ENCODE data around the gene MRPS33. TPM values are rescaled to one million over a fixed set of nuclear protein-coding genes. Genes with fewer than 3 reads are reported as not detected.
A peak's percentile ranks its signal among the peaks of the same experiment; 100 is the strongest.

MRPS33 gene
- 32.2 TPM for total RNA-seq (ENCODE audit: unreplicated experiment)
- long read RNA-seq, full-length matches to known transcripts: 25 of 25 reads
- long read RNA-seq, partial matches to known transcripts: 0 of 25 reads
- long read RNA-seq, other reads (novel, unspliced or antisense): 0 of 25 reads

DNA sequence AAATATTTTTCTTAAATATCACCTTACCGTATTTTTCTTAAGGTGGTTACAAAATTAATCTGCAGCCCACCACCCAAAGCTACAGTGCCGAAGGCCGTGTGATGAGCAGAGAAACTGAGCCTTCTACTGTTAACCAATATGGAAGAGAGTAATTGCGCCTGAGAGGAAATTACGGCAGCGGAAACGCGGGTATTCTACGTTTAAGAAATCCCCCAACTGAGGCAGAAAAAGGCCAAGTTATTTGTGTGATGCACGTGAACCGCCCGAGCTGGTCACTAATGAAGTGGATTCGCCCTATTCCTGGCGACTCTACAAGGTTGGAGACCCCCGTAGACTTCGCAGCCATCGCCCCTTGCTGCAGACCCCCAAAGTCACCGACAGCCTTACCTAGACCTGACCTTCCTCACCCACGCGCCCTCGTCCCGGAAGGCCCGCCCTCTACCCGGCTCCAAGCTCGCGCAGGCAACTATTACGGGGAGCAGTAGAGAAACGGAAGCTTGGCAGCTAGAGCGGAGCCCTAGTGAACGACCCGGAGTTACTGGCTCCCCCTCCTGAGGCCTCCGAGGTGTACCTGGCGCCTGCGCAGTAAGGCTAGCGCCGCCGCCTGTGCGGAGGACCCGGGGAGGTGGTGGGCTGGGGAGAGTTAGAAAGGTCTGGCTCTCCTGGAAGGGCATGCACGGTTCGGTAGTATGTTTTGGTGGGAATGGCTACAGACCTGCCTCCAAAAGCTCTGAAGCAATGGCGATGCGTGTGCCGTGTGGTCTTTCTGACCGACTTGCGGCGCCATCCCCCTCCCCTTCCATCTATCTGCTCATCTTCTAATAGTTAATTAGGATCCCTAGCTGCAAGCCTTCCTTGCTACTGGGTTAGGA is at the start of gene MRPS33:
Gene MRPS33, minus strand, starts transcription at position 429 of the 872 bp plus-strand sequence. CDS start 4,319 bp downstream, outside the sequence.
- Mint-ChIP-seq H3K9me3 (ENCODE audit: unreplicated experiment) (no peaks in the 10 kb centered on the region), H3K4me3 (ENCODE audit: unreplicated experiment) (peak within 1 kb of the TSS; percentile 96), H3K27me3 (ENCODE audit: unreplicated experiment) (peaks cover 6% of the 10 kb centered on the region), H3K36me3 (ENCODE audit: low read depth, unreplicated experiment) (no peaks in the 10 kb centered on the region), H3K27ac (ENCODE audit: unreplicated experiment) (peak within 1 kb of the TSS; percentile 97), H3K4me1 (ENCODE audit: unreplicated experiment) (peaks cover 25% of the 10 kb centered on the region)
- TF ChIP-seq, protein P1, sequence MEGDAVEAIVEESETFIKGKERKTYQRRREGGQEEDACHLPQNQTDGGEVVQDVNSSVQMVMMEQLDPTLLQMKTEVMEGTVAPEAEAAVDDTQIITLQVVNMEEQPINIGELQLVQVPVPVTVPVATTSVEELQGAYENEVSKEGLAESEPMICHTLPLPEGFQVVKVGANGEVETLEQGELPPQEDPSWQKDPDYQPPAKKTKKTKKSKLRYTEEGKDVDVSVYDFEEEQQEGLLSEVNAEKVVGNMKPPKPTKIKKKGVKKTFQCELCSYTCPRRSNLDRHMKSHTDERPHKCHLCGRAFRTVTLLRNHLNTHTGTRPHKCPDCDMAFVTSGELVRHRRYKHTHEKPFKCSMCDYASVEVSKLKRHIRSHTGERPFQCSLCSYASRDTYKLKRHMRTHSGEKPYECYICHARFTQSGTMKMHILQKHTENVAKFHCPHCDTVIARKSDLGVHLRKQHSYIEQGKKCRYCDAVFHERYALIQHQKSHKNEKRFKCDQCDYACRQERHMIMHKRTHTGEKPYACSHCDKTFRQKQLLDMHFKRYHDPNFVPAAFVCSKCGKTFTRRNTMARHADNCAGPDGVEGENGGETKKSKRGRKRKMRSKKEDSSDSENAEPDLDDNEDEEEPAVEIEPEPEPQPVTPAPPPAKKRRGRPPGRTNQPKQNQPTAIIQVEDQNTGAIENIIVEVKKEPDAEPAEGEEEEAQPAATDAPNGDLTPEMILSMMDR (IDR thresholded peaks at IDR 0.05; ENCODE audit: unreplicated experiment): no peak
- DNase-seq (ENCODE audit: low spot score): peak; percentile 94

DNA sequence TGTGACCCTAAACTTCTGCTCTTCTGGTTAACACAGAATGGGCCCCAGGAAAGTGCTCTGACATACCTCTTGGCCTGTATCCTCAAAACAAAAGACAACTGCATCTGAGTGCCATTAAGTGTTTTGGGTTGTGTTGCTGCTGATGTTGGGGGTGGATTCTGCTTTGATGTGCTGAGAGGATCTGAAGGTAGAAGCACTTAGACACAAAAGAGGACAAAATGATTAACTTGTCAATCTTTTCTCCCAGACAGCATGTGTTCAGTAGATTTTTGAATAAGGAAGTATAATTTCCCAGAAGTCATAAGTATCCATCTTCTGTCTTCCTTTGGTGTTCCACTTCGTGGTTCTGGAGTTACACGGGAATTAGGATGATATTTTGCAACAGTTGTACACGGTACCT is 43.0 kb upstream of the MRPS33 start:
- TF ChIP-seq, protein P1 (IDR thresholded peaks at IDR 0.05; ENCODE audit: unreplicated experiment): no peak
- H3K4me3 Mint-ChIP-seq (ENCODE audit: unreplicated experiment): no peak overlapping the region
- H3K4me1 Mint-ChIP-seq (ENCODE audit: unreplicated experiment): no peaks in the 10 kb centered on the region
- H3K36me3 Mint-ChIP-seq (ENCODE audit: low read depth, unreplicated experiment): no peaks in the 10 kb centered on the region
- H3K27me3 Mint-ChIP-seq (ENCODE audit: unreplicated experiment): no peaks in the 10 kb centered on the region
- H3K27ac Mint-ChIP-seq (ENCODE audit: unreplicated experiment): no peak overlapping the region
- H3K9me3 Mint-ChIP-seq (ENCODE audit: unreplicated experiment): no peaks in the 10 kb centered on the region
- no peak for DNase-seq (ENCODE audit: low spot score)

DNA sequence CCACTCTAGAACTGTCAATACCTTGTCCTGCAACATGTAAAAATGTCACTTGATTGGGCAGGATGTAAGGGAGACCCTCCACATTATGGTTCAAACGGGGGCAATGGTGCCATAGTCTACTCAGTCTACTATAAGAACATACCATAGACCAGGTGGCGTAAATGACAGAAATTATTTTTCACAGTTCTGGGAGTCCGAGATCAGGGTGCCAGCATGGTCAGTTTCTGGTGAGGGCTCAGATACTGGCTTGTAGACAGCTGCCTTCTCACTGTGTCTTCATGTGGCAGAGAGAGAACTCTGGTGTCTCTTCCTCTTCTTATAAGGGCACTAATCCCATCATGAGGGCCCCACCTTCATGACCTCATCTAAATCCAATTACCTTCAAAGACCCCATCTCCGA is 40.4 kb upstream of the MRPS33 start:
- Mint-ChIP-seq H3K27me3 (ENCODE audit: unreplicated experiment) (no peaks in the 10 kb centered on the region), H3K27ac (ENCODE audit: unreplicated experiment) (no peak overlapping the region), H3K9me3 (ENCODE audit: unreplicated experiment) (no peaks in the 10 kb centered on the region), H3K4me1 (ENCODE audit: unreplicated experiment) (no peaks in the 10 kb centered on the region), H3K4me3 (ENCODE audit: unreplicated experiment) (no peak overlapping the region), H3K36me3 (ENCODE audit: low read depth, unreplicated experiment) (no peaks in the 10 kb centered on the region)
- TF ChIP-seq, protein P1 (IDR thresholded peaks at IDR 0.05; ENCODE audit: unreplicated experiment): no peak
- no peak for DNase-seq (ENCODE audit: low spot score)

DNA sequence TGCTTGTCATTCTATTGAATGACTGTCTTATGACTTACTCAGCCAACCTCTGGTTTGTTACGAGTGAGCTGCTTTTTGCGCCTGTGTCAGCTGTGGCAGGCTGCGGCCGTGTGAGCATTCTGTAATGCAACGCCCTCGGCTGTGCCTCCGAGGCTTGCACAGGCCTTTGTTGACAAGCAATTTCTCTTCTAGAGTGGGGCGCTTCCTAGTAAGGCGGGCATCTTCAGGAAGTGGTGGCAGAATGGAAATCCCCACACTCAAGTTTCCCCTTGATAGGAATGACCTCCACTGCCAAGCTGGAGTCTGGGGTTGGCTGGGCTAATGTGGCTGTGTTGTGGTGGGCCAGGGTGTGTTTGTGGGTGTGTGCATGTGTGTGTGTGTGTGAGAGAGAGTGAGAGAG is 38.9 kb upstream of the MRPS33 start:
- TF ChIP-seq, protein P1 (IDR thresholded peaks at IDR 0.05; ENCODE audit: unreplicated experiment): no peak
- H3K27ac Mint-ChIP-seq (ENCODE audit: unreplicated experiment): no peak overlapping the region

More for the DNA sequence above, 38.9 kb upstream of the MRPS33 start:
- DNase-seq (ENCODE audit: low spot score): no peak
- Mint-ChIP-seq H3K4me3 (ENCODE audit: unreplicated experiment) (no peak overlapping the region), H3K9me3 (ENCODE audit: unreplicated experiment) (no peaks in the 10 kb centered on the region), H3K4me1 (ENCODE audit: unreplicated experiment) (no peaks in the 10 kb centered on the region), H3K36me3 (ENCODE audit: low read depth, unreplicated experiment) (no peaks in the 10 kb centered on the region), H3K27me3 (ENCODE audit: unreplicated experiment) (no peaks in the 10 kb centered on the region)

Data from endothelial cell (in vitro differentiated cells).